HG02840 (cell line): ENCODE results near the gene TLE5.

Source experiments
- ATAC-seq: cut with Tn5 transposase; IDR thresholded peaks from one replicate; pipeline ENCODE4 v1.9.1; 2021; ENCODE audit warnings: mild to moderate bottlenecking, moderate library complexity, moderate number of reproducible peaks; ENCODE audit not compliant: unreplicated experiment, low FRiP score

The TLE5 gene

DNA sequence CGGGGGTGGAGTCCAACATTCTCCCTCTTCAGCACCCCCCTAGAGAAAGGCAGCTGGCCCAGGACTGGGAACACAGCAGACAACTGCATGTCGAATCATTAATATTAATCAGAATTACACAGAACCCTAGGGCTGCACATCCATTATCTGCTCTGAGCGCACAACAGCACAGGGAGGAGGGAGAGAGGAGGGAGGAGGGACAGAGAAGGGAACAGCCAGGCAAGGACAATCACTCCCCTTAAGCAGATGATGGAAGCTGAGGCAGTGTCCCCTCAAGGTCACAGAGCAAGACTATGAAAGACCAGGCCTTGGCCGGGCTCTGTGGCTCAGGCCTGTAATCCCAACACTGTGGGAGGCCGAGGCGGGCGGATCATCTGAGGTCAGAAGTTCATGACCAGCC lies 59.2 kb downstream of the TLE5 start:
- ATAC-seq = no peak
